T-cell (primary cell): ENCODE data around the gene EEFSEC. TPM values are rescaled to one million over a fixed set of nuclear protein-coding genes. Genes with fewer than 3 reads are reported as not detected.
A peak's percentile ranks its signal among the peaks of the same experiment; 100 is the strongest.

Experiments used
- ATAC-seq, 4 experiments: fragments of 200-7000 bp in 3 of 4; fragments of 150-1000 bp in 1 of 4; cut with Tn5 transposase; replicated peaks in 1 of 4; 1 replicate in 3 of 4; 2 replicates in 1 of 4; pipeline ENCODE4 v1.10.0; 2021; ENCODE audit warnings: moderate library complexity in 3 of 4, mild to moderate bottlenecking in 2 of 4, moderate number of reproducible peaks in 1 of 4
- CTCF ChIA-PET, 2 donors: fragments of 300-600 bp; sonication (Branson Sonifier 250); formaldehyde crosslinking; loops; one replicate each; lab custom pipeline; 2022; ENCODE audit warnings: antibody characterized with exemption in 2 of 2; lab: Charles Lee
- POLR2A ChIA-PET, 2 donors: fragments of 300-600 bp; sonication (Branson Sonifier 250); formaldehyde crosslinking; loops; one replicate each; lab custom pipeline; 2022; ENCODE audit warnings: antibody characterized with exemption in 2 of 2; lab: Charles Lee
- DNase-seq, 35 experiments: peaks; one replicate each; pipeline versions ENCODE4 v3.0.0 to v3.0.0-alpha.2; 2013 to 2023
- H3K27ac ChIP-seq: one replicate; pipeline ENCODE4 v1.5.1; 2013; ENCODE audit warnings: low read length
- H3K27me3 ChIP-seq, 2 experiments: replicated peaks in 1 of 2; 1 replicate in 1 of 2; 2 replicates in 1 of 2; pipeline versions ENCODE4 v1.6.1 to v1.7.0; 2013; ENCODE audit warnings: low read length in 1 of 2, mixed read lengths in 1 of 2; ENCODE audit not compliant: control insufficient read depth in 2 of 2, insufficient read depth in 2 of 2; ENCODE audit errors: extremely low read depth in 1 of 2
- H3K36me3 ChIP-seq, 2 donors: 1 replicate in 1 of 2; 2 replicates in 1 of 2; pipeline versions ENCODE4 v1.6.1 to v1.7.0; 2013; ENCODE audit warnings: low read length in 1 of 2; ENCODE audit not compliant: control insufficient read depth in 2 of 2, insufficient read depth in 1 of 2; ENCODE audit errors: extremely low read depth in 1 of 2
- H3K4me1 ChIP-seq, 2 experiments: 1 replicate in 1 of 2; 2 replicates in 1 of 2; pipeline versions ENCODE4 v1.6.1 to v1.7.0; 2013; ENCODE audit warnings: low read length in 2 of 2, mixed read lengths in 1 of 2; ENCODE audit not compliant: insufficient read depth in 2 of 2, control insufficient read depth in 1 of 2; ENCODE audit errors: extremely low read depth in 1 of 2
- H3K4me3 ChIP-seq, 2 donors: 1 replicate in 1 of 2; 2 replicates in 1 of 2; pipeline versions ENCODE4 v1.5.1 to v1.7.0; 2013; ENCODE audit warnings: mild to moderate bottlenecking in 2 of 2, low read length in 1 of 2, moderate library complexity in 1 of 2; ENCODE audit not compliant: control insufficient read depth in 1 of 2; ENCODE audit errors: extremely low read depth in 1 of 2
- H3K9me3 ChIP-seq: 2 replicates; pipeline ENCODE4 v1.7.0; 2013
- H3K27ac Mint-ChIP-seq, 2 donors: one replicate each; pipeline ENCODE4 v1.8.0; 2020 to 2021; ENCODE audit warnings: mild to moderate bottlenecking in 2 of 2, mixed read lengths in 2 of 2
- H3K27me3 Mint-ChIP-seq, 2 donors: one replicate each; pipeline ENCODE4 v1.8.0; 2021 to 2022; ENCODE audit warnings: mixed read lengths in 2 of 2
- H3K36me3 Mint-ChIP-seq: one replicate; pipeline ENCODE4 v1.8.0; 2021; ENCODE audit warnings: mixed read lengths
- H3K4me1 Mint-ChIP-seq, 3 donors: one replicate each; pipeline ENCODE4 v1.8.0; 2020 to 2022; ENCODE audit warnings: mixed read lengths in 3 of 3, mild to moderate bottlenecking in 1 of 3
- H3K4me3 Mint-ChIP-seq, 3 donors: one replicate each; pipeline ENCODE4 v1.8.0; 2020 to 2022; ENCODE audit warnings: mild to moderate bottlenecking in 3 of 3, mixed read lengths in 3 of 3, moderate library complexity in 3 of 3
- H3K9me3 Mint-ChIP-seq, 3 donors: one replicate each; pipeline ENCODE4 v1.8.0; 2020 to 2022; ENCODE audit warnings: mixed read lengths in 3 of 3
- WGBS: methylation state at CpG from one replicate; pipeline ENCODE4 v1.1.5; 2013; ENCODE audit warnings: missing lambda C conversion rate; ENCODE audit not compliant: insufficient coverage; 5-methylcytosine and 5-hydroxymethylcytosine counted together
- total RNA-seq, 35 experiments: library from RNA in 6 of 35; stranded (reverse) in 6 of 35; fragments of 120-200 nt in 1 of 35; gene quantifications; one replicate each; pipeline versions ENCODE4 v1.2.1 to v1.2.4 and lab custom pipeline; 2013 to 2026

EEFSEC gene
- total RNA-seq, 5 donors from 2014 or later (not counting 1 experiment from before 2014, with no cell fraction given) = 15.9 to 21.1 (median 19.1) TPM

GRCh38 chr3:128240232-128240631, 87.0 kb downstream of the EEFSEC start:
- H3K4me1 ChIP-seq = peaks cover 4 to 20% of the 10 kb centered on the region in 2 experiments
- Mint-ChIP-seq H3K36me3 (peaks cover 8% of the 10 kb centered on the region), H3K4me3 (no peak overlapping the region), H3K27ac (peak overlapping the region in 1 of 2 donors; percentile 52), H3K9me3 (no peaks in the 10 kb centered on the region), H3K27me3 (no peaks in the 10 kb centered on the region), H3K4me1 (peaks cover 48 to 57% (median 48%) of the 10 kb centered on the region in 3 donors)
- DNase-seq (no peak), ATAC-seq (no peak)
- H3K9me3 ChIP-seq = no peaks in the 10 kb centered on the region
- no peak overlapping the region for H3K27ac ChIP-seq
- no peaks in the 10 kb centered on the region for H3K36me3 ChIP-seq
- ChIA-PET CTCF (no interaction called here), POLR2A (no interaction called here)
- no peaks in the 10 kb centered on the region for H3K27me3 ChIP-seq
- no peak overlapping the region for H3K4me3 ChIP-seq
- 100% methylated on average over 1 of the region's 1 CpG for WGBS

DNA sequence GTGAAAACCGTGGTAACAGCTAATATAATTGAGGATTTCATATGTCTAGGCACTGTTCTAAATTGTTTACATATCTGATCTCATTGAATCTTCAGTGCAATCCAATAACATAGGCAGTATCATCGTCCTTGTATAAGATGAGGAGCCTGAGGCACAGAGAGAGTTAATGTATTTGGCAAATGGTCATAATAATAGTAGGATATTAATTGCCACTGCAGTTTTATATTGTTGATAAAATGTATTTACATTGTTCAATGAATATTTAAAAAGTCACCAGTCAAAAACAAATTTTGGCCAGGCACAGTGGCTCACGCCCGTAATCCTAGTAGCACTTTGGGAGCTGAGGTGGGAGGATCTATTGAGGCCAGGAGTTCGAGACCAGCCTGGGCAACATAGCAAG, 88.5 kb downstream of the EEFSEC start:
- H3K27ac Mint-ChIP-seq = no peak overlapping the region
- H3K9me3 Mint-ChIP-seq = no peaks in the 10 kb centered on the region

DNA sequence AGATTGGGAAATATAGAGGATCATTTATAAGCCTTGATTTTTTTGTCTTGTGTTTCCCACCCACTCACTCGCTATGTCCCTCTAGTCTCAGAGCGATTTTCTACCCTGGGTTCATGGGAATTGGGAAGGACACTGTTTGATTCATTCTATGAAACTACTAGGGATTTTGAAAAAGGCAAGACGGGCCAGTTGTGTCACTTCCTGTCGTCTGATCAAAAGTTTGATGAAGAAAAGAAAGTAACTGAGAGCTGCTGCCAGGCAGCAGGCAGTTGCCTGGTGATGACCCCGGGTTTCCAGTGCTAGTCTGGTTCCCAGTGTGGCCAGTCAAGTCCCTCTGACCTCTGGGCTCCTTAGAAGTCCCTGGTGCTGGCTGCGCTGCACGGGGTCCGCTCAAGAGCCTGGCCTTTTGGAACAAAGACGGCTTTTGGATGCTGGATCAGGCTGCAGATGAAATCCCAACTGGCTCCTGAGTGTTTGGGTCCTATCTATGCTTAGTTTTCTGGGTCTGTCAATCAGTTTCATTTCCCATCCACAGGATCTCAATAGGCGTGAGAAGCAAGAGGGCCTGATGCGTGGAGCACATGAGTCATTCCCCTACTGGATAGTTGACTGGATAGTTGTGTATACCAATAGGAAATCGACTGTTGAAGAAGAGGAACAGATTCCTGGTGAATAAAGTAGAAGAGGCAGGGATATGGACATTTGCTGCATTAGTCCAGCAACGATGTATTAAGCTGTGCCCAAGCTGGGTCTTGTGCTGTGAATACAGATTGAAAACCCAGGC, 89.7 kb downstream of the EEFSEC start:
- no peaks in the 10 kb centered on the region for H3K9me3 ChIP-seq
- ChIA-PET POLR2A (no interaction called here), CTCF (no interaction called here)
- 44% methylated on average over 7 of the region's 13 CpGs for WGBS
- Mint-ChIP-seq H3K4me3 (peak overlapping the region; percentile 18 to 74 (median 46)), H3K27ac (peak overlapping the region; percentile 57 to 81), H3K27me3 (no peaks in the 10 kb centered on the region), H3K9me3 (no peaks in the 10 kb centered on the region), H3K4me1 (peaks cover 34 to 43% (median 36%) of the 10 kb centered on the region in 3 donors), H3K36me3 (peaks cover 27% of the 10 kb centered on the region)
- DNase-seq (peak in 3 of 35 experiments; percentile 3 to 30 (median 5)), ATAC-seq (peak in 3 of 4 experiments; percentile 44 to 68 (median 49))
- no peak overlapping the region for H3K27ac ChIP-seq
- H3K27me3 ChIP-seq = no peaks in the 10 kb centered on the region
- peaks cover 4 to 20% of the 10 kb centered on the region in 2 experiments for H3K4me1 ChIP-seq
- H3K36me3 ChIP-seq = peaks cover 2 to 12% of the 10 kb centered on the region in 2 donors
- H3K4me3 ChIP-seq = no peak overlapping the region

More for the DNA sequence above, 88.5 kb downstream of the EEFSEC start:
- DNase-seq (no peak), ATAC-seq (no peak)
- no peak overlapping the region for H3K4me3 Mint-ChIP-seq
- H3K36me3 Mint-ChIP-seq = peaks cover 14% of the 10 kb centered on the region
- WGBS = 100% methylated on average over 1 of the region's 5 CpGs
- ChIA-PET CTCF (no interaction called here), POLR2A (no interaction called here)
- peaks cover 42 to 54% (median 42%) of the 10 kb centered on the region in 3 donors for H3K4me1 Mint-ChIP-seq
- Histone ChIP-seq H3K4me3 (no peak overlapping the region), H3K27ac (no peak overlapping the region), H3K4me1 (peaks cover 4 to 20% of the 10 kb centered on the region in 2 experiments), H3K36me3 (peaks cover under 1 to 2% of the 10 kb centered on the region in 2 donors), H3K9me3 (no peaks in the 10 kb centered on the region), H3K27me3 (no peaks in the 10 kb centered on the region)
- H3K27me3 Mint-ChIP-seq = no peaks in the 10 kb centered on the region

GRCh38 chr3:128243602-128244504, 90.6 kb downstream of the EEFSEC start:
- H3K27ac Mint-ChIP-seq = peak overlapping the region in 1 of 2 donors; percentile 22
- ATAC-seq = no peak
- DNase-seq = no peak
- H3K27me3 Mint-ChIP-seq = no peaks in the 10 kb centered on the region
- H3K36me3 ChIP-seq = peaks cover 2 to 16% of the 10 kb centered on the region in 2 donors
- H3K4me3 Mint-ChIP-seq = peak overlapping the region in 1 of 3 donors; percentile 74
- H3K36me3 Mint-ChIP-seq = peaks cover 33% of the 10 kb centered on the region
- H3K4me1 ChIP-seq = peaks cover 4 to 20% of the 10 kb centered on the region in 2 experiments
- peaks cover 30 to 43% (median 33%) of the 10 kb centered on the region in 3 donors for H3K4me1 Mint-ChIP-seq
- POLR2A ChIA-PET = no interaction called here
- H3K27me3 ChIP-seq = no peaks in the 10 kb centered on the region
- no peaks in the 10 kb centered on the region for H3K9me3 Mint-ChIP-seq
- CTCF ChIA-PET = no interaction called here
- no peaks in the 10 kb centered on the region for H3K9me3 ChIP-seq
- no peak overlapping the region for H3K4me3 ChIP-seq
- WGBS = 80% methylated on average over 5 of the region's 11 CpGs
- no peak overlapping the region for H3K27ac ChIP-seq

- peaks cover 19 to 30% (median 19%) of the 10 kb centered on the region in 3 donors for H3K4me1 Mint-ChIP-seq
- ATAC-seq (no peak), DNase-seq (no peak)
- peaks cover 2 to 16% of the 10 kb centered on the region in 2 donors for H3K36me3 ChIP-seq
- no peaks in the 10 kb centered on the region for H3K27me3 Mint-ChIP-seq
- H3K4me1 ChIP-seq = peaks cover 4 to 10% of the 10 kb centered on the region in 2 experiments
- H3K27ac Mint-ChIP-seq = no peak overlapping the region
- ChIA-PET CTCF (no interaction called here), POLR2A (no interaction called here)
- H3K4me3 ChIP-seq = no peak overlapping the region
- peaks cover 48% of the 10 kb centered on the region for H3K36me3 Mint-ChIP-seq
- no peak overlapping the region for H3K4me3 Mint-ChIP-seq
- 100% methylated on average over 2 of the region's 5 CpGs for WGBS
- H3K9me3 Mint-ChIP-seq = peaks cover 0 to 5% (median 0%) of the 10 kb centered on the region in 3 donors
- H3K9me3 ChIP-seq = no peaks in the 10 kb centered on the region
- no peaks in the 10 kb centered on the region for H3K27me3 ChIP-seq
- no peak overlapping the region for H3K27ac ChIP-seq
Measured at GRCh38 chr3:128245460-128245859, 92.2 kb downstream of the EEFSEC start.
